CD4-positive, CD25-positive, alpha-beta regulatory T cell (primary cell): ENCODE results near the gene SDK1. TPM values are rescaled to one million over a fixed set of nuclear protein-coding genes. Genes with fewer than 3 reads are reported as not detected.

Experiments used
- ATAC-seq, 2 donors: fragments of 150-1000 bp; cut with Tn5 transposase; one replicate each; pipeline ENCODE4 v1.10.0; 2021; ENCODE audit warnings: low read depth in 2 of 2, moderate number of reproducible peaks in 2 of 2, moderate library complexity in 1 of 2
- DNase-seq, 3 donors: peaks; one replicate each; pipeline versions ENCODE4 v3.0.0 to v3.0.0-alpha.2; 2012 to 2022; ENCODE audit warnings: mixed read lengths in 1 of 3
- H3K27ac ChIP-seq: one replicate; pipeline ENCODE4 v1.7.0; 2013; ENCODE audit warnings: mild to moderate bottlenecking, low read length; ENCODE audit not compliant: insufficient read depth, poor library complexity, severe bottlenecking
- H3K27me3 ChIP-seq: one replicate; pipeline ENCODE4 v1.7.0; 2013; ENCODE audit warnings: low read length; ENCODE audit not compliant: control insufficient read depth, insufficient read depth
- H3K36me3 ChIP-seq: one replicate; pipeline ENCODE4 v1.7.0; 2013; ENCODE audit warnings: mild to moderate bottlenecking, low read length, moderate library complexity; ENCODE audit not compliant: control insufficient read depth, insufficient read depth
- H3K4me1 ChIP-seq: 2 replicates; pipeline ENCODE4 v1.7.0; 2013; ENCODE audit warnings: mild to moderate bottlenecking, low read length; ENCODE audit not compliant: insufficient read depth, control insufficient read depth, poor library complexity, severe bottlenecking
- H3K4me3 ChIP-seq: one replicate; pipeline ENCODE4 v1.7.0; 2013; ENCODE audit warnings: low read depth, mild to moderate bottlenecking, low read length, moderate library complexity
- H3K9me3 ChIP-seq, 2 experiments: 1 replicate in 1 of 2; 2 replicates in 1 of 2; pipeline ENCODE4 v1.7.0; 2013; ENCODE audit warnings: low read length in 2 of 2, mild to moderate bottlenecking in 1 of 2, moderate library complexity in 1 of 2; ENCODE audit not compliant: control insufficient read depth in 2 of 2
- H3K27ac Mint-ChIP-seq, 3 donors: one replicate each; pipeline ENCODE4 v1.8.0; 2020 to 2022; ENCODE audit warnings: mild to moderate bottlenecking in 3 of 3, mixed read lengths in 3 of 3, moderate library complexity in 2 of 3
- H3K27me3 Mint-ChIP-seq: one replicate; pipeline ENCODE4 v1.8.0; 2022; ENCODE audit warnings: mild to moderate bottlenecking, mixed read lengths
- H3K36me3 Mint-ChIP-seq: one replicate; pipeline ENCODE4 v1.8.0; 2020; ENCODE audit warnings: mixed read lengths
- H3K4me1 Mint-ChIP-seq, 4 donors: one replicate each; pipeline ENCODE4 v1.8.0; 2020 to 2022; ENCODE audit warnings: mixed read lengths in 4 of 4, mild to moderate bottlenecking in 1 of 4
- H3K4me3 Mint-ChIP-seq, 4 donors: one replicate each; pipeline ENCODE4 v1.8.0; 2020 to 2022; ENCODE audit warnings: mild to moderate bottlenecking in 4 of 4, mixed read lengths in 4 of 4, moderate library complexity in 3 of 4
- H3K9me3 Mint-ChIP-seq, 7 donors: one replicate each; pipeline ENCODE4 v1.8.0; 2020 to 2022; ENCODE audit warnings: mixed read lengths in 7 of 7, mild to moderate bottlenecking in 3 of 7, moderate library complexity in 2 of 7
- polyA plus RNA-seq, 4 donors: library from polyadenylated mRNA; unstranded; fragments of 300-500 nt; fragmentation: Illumina TruSeq; gene quantifications; one replicate each; pipeline ENCODE4 v1.2.3, GENCODE V29; 2021
- total RNA-seq: library from RNA; stranded (reverse); gene quantifications from one replicate; pipeline ENCODE4 v1.2.3, GENCODE V29; 2022

Gene SDK1
- total and polyA plus RNA-seq, 5 donors from 2014 or later: 0.47 TPM; not detected in 4

GRCh38 chr7:3636131-3636860 lies 335.2 kb downstream of the SDK1 start:
- Histone ChIP-seq H3K4me3 (no peak overlapping the region), H3K27ac (no peak overlapping the region), H3K27me3 (peaks cover 4% of the 10 kb centered on the region), H3K9me3 (no peaks in the 10 kb centered on the region), H3K36me3 (no peaks in the 10 kb centered on the region), H3K4me1 (no peaks in the 10 kb centered on the region)
- Mint-ChIP-seq H3K36me3 (no peaks in the 10 kb centered on the region), H3K9me3 (peaks cover 0 to 5% (median 3%) of the 10 kb centered on the region in 7 donors), H3K4me3 (no peak overlapping the region), H3K27me3 (peaks cover 13% of the 10 kb centered on the region), H3K4me1 (no peaks in the 10 kb centered on the region), H3K27ac (no peak overlapping the region)
- no peak for ATAC-seq
- DNase-seq: no peak

GRCh38 chr7:3639253-3639652 lies 338.2 kb downstream of the SDK1 start:
- Mint-ChIP-seq H3K4me3 (no peak overlapping the region), H3K27me3 (peaks cover 10% of the 10 kb centered on the region), H3K27ac (no peak overlapping the region), H3K9me3 (peaks cover 0 to 4% (median 0%) of the 10 kb centered on the region in 7 donors), H3K36me3 (no peaks in the 10 kb centered on the region), H3K4me1 (no peaks in the 10 kb centered on the region)
- Histone ChIP-seq H3K4me3 (no peak overlapping the region), H3K27me3 (peaks cover under 1% of the 10 kb centered on the region), H3K9me3 (no peaks in the 10 kb centered on the region), H3K4me1 (no peaks in the 10 kb centered on the region), H3K36me3 (no peaks in the 10 kb centered on the region), H3K27ac (no peak overlapping the region)
- DNase-seq (no peak), ATAC-seq (no peak)

GRCh38 chr7:3641582-3641981 lies 340.5 kb downstream of the SDK1 start:
- Histone ChIP-seq H3K27ac (no peak overlapping the region), H3K4me3 (no peak overlapping the region), H3K4me1 (no peaks in the 10 kb centered on the region), H3K27me3 (no peaks in the 10 kb centered on the region), H3K9me3 (no peaks in the 10 kb centered on the region), H3K36me3 (no peaks in the 10 kb centered on the region)
- peaks cover 7% of the 10 kb centered on the region for H3K27me3 Mint-ChIP-seq
- peaks cover 0 to 2% (median 0%) of the 10 kb centered on the region in 7 donors for H3K9me3 Mint-ChIP-seq
- no peak overlapping the region for H3K4me3 Mint-ChIP-seq
- no peak overlapping the region for H3K27ac Mint-ChIP-seq
- DNase-seq (no peak), ATAC-seq (no peak)
- H3K4me1 Mint-ChIP-seq: no peaks in the 10 kb centered on the region
- H3K36me3 Mint-ChIP-seq: no peaks in the 10 kb centered on the region

- no peaks in the 10 kb centered on the region for H3K9me3 ChIP-seq
- no peak overlapping the region for H3K4me3 ChIP-seq
- H3K27ac ChIP-seq: no peak overlapping the region
- no peak for ATAC-seq
- H3K36me3 ChIP-seq: no peaks in the 10 kb centered on the region
- Mint-ChIP-seq H3K4me1 (no peaks in the 10 kb centered on the region), H3K27me3 (peaks cover 4% of the 10 kb centered on the region), H3K9me3 (peaks cover 0 to 2% (median 0%) of the 10 kb centered on the region in 7 donors), H3K27ac (no peak overlapping the region), H3K4me3 (no peak overlapping the region), H3K36me3 (no peaks in the 10 kb centered on the region)
- no peaks in the 10 kb centered on the region for H3K27me3 ChIP-seq
- no peaks in the 10 kb centered on the region for H3K4me1 ChIP-seq
- no peak for DNase-seq
These were observed 342.0 kb downstream of the SDK1 start for GRCh38 chr7:3643091-3643490.

GRCh38 chr7:3648276-3648675 lies 347.2 kb downstream of the SDK1 start:
- H3K36me3 Mint-ChIP-seq: no peaks in the 10 kb centered on the region
- no peak overlapping the region for H3K4me3 ChIP-seq
- H3K4me3 Mint-ChIP-seq: no peak overlapping the region
- H3K27ac ChIP-seq: no peak overlapping the region
- H3K9me3 ChIP-seq: no peaks in the 10 kb centered on the region
- H3K27ac Mint-ChIP-seq: no peak overlapping the region
- H3K27me3 ChIP-seq: peaks cover 2% of the 10 kb centered on the region
- DNase-seq (no peak), ATAC-seq (no peak)
- H3K4me1 Mint-ChIP-seq: no peaks in the 10 kb centered on the region
- H3K27me3 Mint-ChIP-seq: peaks cover 7% of the 10 kb centered on the region
- H3K9me3 Mint-ChIP-seq: no peaks in the 10 kb centered on the region
- H3K36me3 ChIP-seq: no peaks in the 10 kb centered on the region
- no peaks in the 10 kb centered on the region for H3K4me1 ChIP-seq

- H3K27me3 Mint-ChIP-seq: peaks cover 7% of the 10 kb centered on the region
- no peaks in the 10 kb centered on the region for H3K9me3 Mint-ChIP-seq
- no peaks in the 10 kb centered on the region for H3K36me3 ChIP-seq
- no peaks in the 10 kb centered on the region for H3K36me3 Mint-ChIP-seq
- ATAC-seq: no peak
- no peaks in the 10 kb centered on the region for H3K9me3 ChIP-seq
- no peak overlapping the region for H3K4me3 Mint-ChIP-seq
- H3K27ac ChIP-seq: no peak overlapping the region
- H3K27me3 ChIP-seq: peaks cover 2% of the 10 kb centered on the region
- no peaks in the 10 kb centered on the region for H3K4me1 Mint-ChIP-seq
- no peak overlapping the region for H3K27ac Mint-ChIP-seq
- no peaks in the 10 kb centered on the region for H3K4me1 ChIP-seq
- H3K4me3 ChIP-seq: no peak overlapping the region
- no peak for DNase-seq
These were observed 348.2 kb downstream of the SDK1 start for GRCh38 chr7:3649250-3649649.

GRCh38 chr7:3649678-3650440 lies 348.8 kb downstream of the SDK1 start:
- peaks cover 4% of the 10 kb centered on the region for H3K27me3 Mint-ChIP-seq
- H3K27me3 ChIP-seq: peaks cover 2% of the 10 kb centered on the region
- H3K27ac ChIP-seq: no peak overlapping the region
- H3K9me3 Mint-ChIP-seq: no peaks in the 10 kb centered on the region
- no peaks in the 10 kb centered on the region for H3K36me3 Mint-ChIP-seq
- H3K36me3 ChIP-seq: no peaks in the 10 kb centered on the region
- H3K27ac Mint-ChIP-seq: no peak overlapping the region
- no peak for ATAC-seq
- no peak for DNase-seq
- H3K4me3 ChIP-seq: no peak overlapping the region
- H3K9me3 ChIP-seq: no peaks in the 10 kb centered on the region
- H3K4me1 ChIP-seq: no peaks in the 10 kb centered on the region
- no peak overlapping the region for H3K4me3 Mint-ChIP-seq
- no peaks in the 10 kb centered on the region for H3K4me1 Mint-ChIP-seq

- ATAC-seq (no peak), DNase-seq (no peak)
- H3K9me3 Mint-ChIP-seq: no peaks in the 10 kb centered on the region
- Histone ChIP-seq H3K27me3 (peaks cover 2% of the 10 kb centered on the region), H3K4me3 (no peak overlapping the region), H3K36me3 (no peaks in the 10 kb centered on the region), H3K4me1 (no peaks in the 10 kb centered on the region), H3K9me3 (no peaks in the 10 kb centered on the region), H3K27ac (no peak overlapping the region)
- H3K27me3 Mint-ChIP-seq: peaks cover 4% of the 10 kb centered on the region
- H3K4me3 Mint-ChIP-seq: no peak overlapping the region
- H3K4me1 Mint-ChIP-seq: no peaks in the 10 kb centered on the region
- no peaks in the 10 kb centered on the region for H3K36me3 Mint-ChIP-seq
- no peak overlapping the region for H3K27ac Mint-ChIP-seq
These were observed 349.8 kb downstream of the SDK1 start for GRCh38 chr7:3650844-3651243.
